Testis (tissue), 3 donors: ENCODE data around the gene KCNG2. TPM values are rescaled to one million over a fixed set of nuclear protein-coding genes. Genes with fewer than 3 reads are reported as not detected.

ENCODE experiments used
- DNase-seq: peaks from one replicate; pipeline ENCODE4 v3.0.0-alpha.2; 2019
- H3K27ac ChIP-seq, 2 donors: fragments of 200-600 bp; sonication (generic); one replicate each; pipeline ENCODE4 v1.5.1; 2019
- H3K27me3 ChIP-seq: fragments of 200-600 bp; sonication (generic); one replicate; pipeline ENCODE4 v1.5.1; 2019
- H3K36me3 ChIP-seq: fragments of 200-600 bp; sonication (generic); one replicate; pipeline ENCODE4 v1.5.1; 2017; ENCODE audit warnings: low read depth; ENCODE audit errors: missing control alignments
- H3K4me1 ChIP-seq: fragments of 200-600 bp; sonication (generic); one replicate; pipeline ENCODE4 v1.5.1; 2019
- H3K4me3 ChIP-seq, 2 donors: fragments of 200-600 bp; sonication (generic); one replicate each; pipeline ENCODE4 v1.5.1; 2017 to 2019
- H3K9me3 ChIP-seq: fragments of 200-600 bp; sonication (generic); one replicate; pipeline ENCODE4 v1.5.1; 2017
- POLR2A ChIP-seq: fragments of 450-650 bp; IDR thresholded peaks from one replicate; pipeline ENCODE4 v1.6.1; 2017; ENCODE audit warnings: antibody characterized with exemption, mild to moderate bottlenecking, moderate library complexity
- WGBS, 2 donors: methylation state at CpG; one replicate each; pipeline ENCODE4 v1.1.5; 2018; 5-methylcytosine and 5-hydroxymethylcytosine counted together
- intact Hi-C: fragments of 100-400 bp; cut with DNase I; formaldehyde crosslinking; loops from one replicate; pipeline ENCODE4 v1.15.1; 2023; ENCODE audit warnings: low total_unique reads
- polyA plus RNA-seq: library from polyadenylated mRNA; stranded (reverse); fragments of 350-450 nt; fragmentation: Illumina TruSeq; extraction: RNeasy Lipid Tissue Mini Kit (QIAGEN cat#74804); gene quantifications from one replicate; pipeline ENCODE4 v1.2.3, GENCODE V29; 2014; ENCODE audit warnings: low read depth, low replicate concordance; ENCODE audit not compliant: insufficient read depth
- total RNA-seq, 2 donors: library from RNA; depleted of rRNA; stranded (reverse); fragments of >200 nt; gene quantifications; one replicate each; pipeline ENCODE4 v1.2.3, GENCODE V29; 2016
- TF ChIP-seq, protein P1 (sequence below), 3 experiments: fragments of 450-650 bp in 2 of 3; fragments of 200-600 bp in 1 of 3; sonication (generic) in 1 of 3; IDR thresholded peaks; one replicate each; pipeline ENCODE4 v1.5.1; 2016 to 2019; ENCODE audit warnings: antibody characterized with exemption in 3 of 3, mild to moderate bottlenecking in 2 of 3, moderate library complexity in 1 of 3

Gene KCNG2
- total and polyA plus RNA-seq, 3 donors from 2014 or later = 0.50 to 7.6 (median 7.2) TPM

DNA sequence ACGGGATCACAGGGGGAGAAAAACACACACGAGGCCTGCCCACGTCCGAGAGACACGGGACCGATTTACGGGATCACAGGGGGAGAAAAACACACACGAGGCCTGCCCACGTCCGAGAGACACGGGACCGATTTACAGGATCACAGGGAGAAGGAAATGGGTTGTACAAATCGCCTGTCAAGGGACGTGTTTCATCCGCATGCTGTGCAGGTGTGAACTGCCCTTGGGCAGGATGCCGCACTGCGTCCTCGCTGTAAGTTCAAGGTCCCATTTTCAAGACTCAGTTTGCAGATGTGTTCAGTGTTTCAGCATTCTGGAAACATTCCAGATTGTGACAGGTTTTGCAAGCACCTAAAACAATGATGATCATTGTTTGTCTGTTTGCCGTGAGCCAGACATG is 2.3 kb upstream of the KCNG2 start:
- H3K4me1 ChIP-seq = peaks cover 11% of the 10 kb centered on the region
- intact Hi-C loops = no loop called here
- no peak for DNase-seq
- H3K4me3 ChIP-seq = no peak overlapping the region
- WGBS, 2 donors = 83 to 89% methylated on average over 19 of the region's 19 CpGs
- H3K27ac ChIP-seq = no peak overlapping the region
- TF ChIP-seq, protein P1, sequence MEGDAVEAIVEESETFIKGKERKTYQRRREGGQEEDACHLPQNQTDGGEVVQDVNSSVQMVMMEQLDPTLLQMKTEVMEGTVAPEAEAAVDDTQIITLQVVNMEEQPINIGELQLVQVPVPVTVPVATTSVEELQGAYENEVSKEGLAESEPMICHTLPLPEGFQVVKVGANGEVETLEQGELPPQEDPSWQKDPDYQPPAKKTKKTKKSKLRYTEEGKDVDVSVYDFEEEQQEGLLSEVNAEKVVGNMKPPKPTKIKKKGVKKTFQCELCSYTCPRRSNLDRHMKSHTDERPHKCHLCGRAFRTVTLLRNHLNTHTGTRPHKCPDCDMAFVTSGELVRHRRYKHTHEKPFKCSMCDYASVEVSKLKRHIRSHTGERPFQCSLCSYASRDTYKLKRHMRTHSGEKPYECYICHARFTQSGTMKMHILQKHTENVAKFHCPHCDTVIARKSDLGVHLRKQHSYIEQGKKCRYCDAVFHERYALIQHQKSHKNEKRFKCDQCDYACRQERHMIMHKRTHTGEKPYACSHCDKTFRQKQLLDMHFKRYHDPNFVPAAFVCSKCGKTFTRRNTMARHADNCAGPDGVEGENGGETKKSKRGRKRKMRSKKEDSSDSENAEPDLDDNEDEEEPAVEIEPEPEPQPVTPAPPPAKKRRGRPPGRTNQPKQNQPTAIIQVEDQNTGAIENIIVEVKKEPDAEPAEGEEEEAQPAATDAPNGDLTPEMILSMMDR (IDR thresholded peaks at IDR 0.05) = no peak
- TF ChIP-seq POLR2A = no peak
- no peaks in the 10 kb centered on the region for H3K9me3 ChIP-seq
- H3K27me3 ChIP-seq = no peaks in the 10 kb centered on the region
- H3K36me3 ChIP-seq = no peaks in the 10 kb centered on the region

DNA sequence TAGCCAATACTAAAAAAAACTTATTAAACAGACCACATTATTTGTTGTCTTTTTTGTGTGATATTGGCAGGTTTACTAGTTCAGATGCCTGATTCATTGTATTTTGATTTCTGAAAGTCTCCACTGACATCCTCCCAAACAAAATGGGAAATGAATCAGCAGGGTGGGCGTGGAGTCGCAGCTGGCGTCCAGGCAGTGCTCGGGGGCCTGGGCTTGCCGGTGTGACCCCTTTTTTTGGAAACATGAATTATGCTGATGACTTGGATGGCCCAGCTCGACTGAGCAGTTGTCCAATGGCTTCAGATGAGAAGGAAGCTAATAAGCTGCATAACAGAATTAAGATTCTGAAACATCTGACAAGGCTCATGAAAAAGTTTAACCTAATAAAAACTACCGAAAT is 1.7 kb upstream of the KCNG2 start:
- Histone ChIP-seq H3K9me3 (no peaks in the 10 kb centered on the region), H3K4me1 (peaks cover 5% of the 10 kb centered on the region), H3K27me3 (no peaks in the 10 kb centered on the region), H3K36me3 (no peaks in the 10 kb centered on the region), H3K27ac (no peak overlapping the region), H3K4me3 (no peak overlapping the region)
- intact Hi-C loops = no loop called here
- WGBS, 2 donors = 50 to 59% methylated on average over 7 of the region's 7 CpGs
- no peak for DNase-seq
- TF ChIP-seq, protein P1 (IDR thresholded peaks at IDR 0.05) = no peak
- no peak for TF ChIP-seq POLR2A

DNA sequence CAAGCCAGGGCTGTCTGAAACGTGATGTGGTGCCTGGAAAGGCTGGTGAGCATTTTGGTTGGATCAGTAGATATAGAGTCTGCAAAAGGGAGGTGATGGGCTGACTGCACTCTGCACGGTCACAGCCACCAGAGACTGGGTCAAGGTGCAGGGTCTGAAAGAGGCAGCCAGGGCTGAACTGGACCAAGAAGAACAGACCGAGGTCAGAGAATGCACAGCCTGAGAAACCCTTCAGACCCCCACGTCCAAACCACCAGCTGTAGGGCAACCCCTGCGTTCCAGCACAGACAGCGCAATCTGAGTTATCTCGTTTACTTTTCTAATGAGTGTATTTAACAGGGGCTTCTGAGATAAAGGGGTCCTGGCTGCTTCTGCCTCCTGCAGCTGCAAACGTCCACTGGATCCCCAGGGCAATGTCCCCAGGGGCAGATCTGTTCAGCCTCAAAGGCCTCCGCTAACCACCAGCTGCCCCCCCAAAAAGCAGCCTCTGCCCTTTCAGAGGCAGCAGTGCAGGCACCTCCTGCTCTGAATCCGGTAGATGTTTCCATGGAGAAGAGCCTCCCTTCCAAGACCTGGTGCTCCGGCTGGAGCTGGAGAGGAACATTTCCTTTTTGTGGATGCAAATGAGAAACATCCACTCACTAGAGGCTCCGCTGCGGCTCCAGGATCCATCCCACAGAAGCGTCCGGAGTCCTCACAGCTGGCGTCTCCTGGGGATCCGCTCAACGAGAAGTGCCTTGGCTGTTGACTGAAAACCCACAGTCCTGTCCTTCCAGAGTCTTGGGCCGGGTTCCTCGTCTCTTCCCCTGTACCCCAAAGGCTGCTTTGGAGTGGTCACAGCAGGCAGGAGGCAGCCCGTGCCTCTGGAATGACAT is 970 bp upstream of the KCNG2 start:
- H3K9me3 ChIP-seq = no peaks in the 10 kb centered on the region
- intact Hi-C loops = no loop called here
- no peaks in the 10 kb centered on the region for H3K27me3 ChIP-seq
- no peak for TF ChIP-seq POLR2A
- TF ChIP-seq, protein P1 (IDR thresholded peaks at IDR 0.05) = no peak
- no peak for DNase-seq
- no peaks in the 10 kb centered on the region for H3K36me3 ChIP-seq
- WGBS, 2 donors = 21 to 24% methylated on average over 11 to 21 of the region's 21 CpGs
- peaks cover 3% of the 10 kb centered on the region for H3K4me1 ChIP-seq
- H3K4me3 ChIP-seq = no peak overlapping the region
- no peak overlapping the region for H3K27ac ChIP-seq

DNA sequence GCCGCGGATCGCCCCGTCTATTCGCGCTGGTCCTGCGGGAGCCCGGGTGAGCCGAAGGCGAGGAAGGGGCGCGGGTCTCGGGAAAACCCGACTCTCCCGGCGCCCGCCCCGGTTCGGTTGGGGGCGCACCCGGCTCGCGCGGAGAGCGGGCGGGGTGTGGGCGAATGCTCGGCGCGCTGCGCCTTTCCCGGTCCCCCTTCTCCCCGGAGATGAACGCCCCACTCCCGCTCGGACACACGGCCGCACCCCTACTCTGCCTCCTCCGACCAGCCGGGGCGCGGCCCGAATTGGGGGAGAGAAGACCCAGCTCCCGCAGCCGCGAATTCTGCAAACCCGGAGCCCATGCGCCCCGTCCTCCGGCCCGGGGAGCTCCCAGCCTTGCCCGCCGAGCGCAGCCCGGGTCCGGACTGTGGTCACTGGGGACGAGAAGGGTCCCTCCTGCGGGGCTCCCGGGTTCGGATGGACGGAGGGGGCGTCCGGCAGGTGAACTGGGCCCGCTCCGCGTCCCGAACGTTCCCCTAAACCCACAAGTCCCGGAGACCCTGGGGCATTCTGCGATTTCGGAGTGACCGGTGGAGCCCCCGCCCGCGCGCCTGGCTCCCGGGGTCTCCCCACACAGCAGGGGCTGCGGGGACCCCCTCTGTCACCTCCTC is 734 bp downstream of the KCNG2 start:
- H3K27ac ChIP-seq = no peak overlapping the region
- intact Hi-C loops = no loop called here
- no peak for TF ChIP-seq POLR2A
- TF ChIP-seq, protein P1 (IDR thresholded peaks at IDR 0.05) = no peak
- DNase-seq = no peak
- WGBS, 2 donors = 0 to 1% methylated on average over 7 to 62 of the region's 78 CpGs
- no peaks in the 10 kb centered on the region for H3K9me3 ChIP-seq
- no peaks in the 10 kb centered on the region for H3K27me3 ChIP-seq
- peak overlapping the region; percentile 29 to 58 for H3K4me3 ChIP-seq
- H3K36me3 ChIP-seq = no peaks in the 10 kb centered on the region
- peaks cover 3% of the 10 kb centered on the region for H3K4me1 ChIP-seq
